DND-41 (cell line): Measurements from ENCODE around the gene ERC1.

Source experiments
- EZH2 ChIP-seq: IDR thresholded peaks from 3 replicates; pipeline ENCODE4 v1.6.1; 2012; ENCODE audit warnings: borderline replicate concordance, low read depth, mild to moderate bottlenecking, moderate library complexity, low read length, inconsistent platforms; ENCODE audit not compliant: severe bottlenecking
- TF ChIP-seq, protein P1 (sequence below): IDR thresholded peaks from 2 replicates; pipeline ENCODE4 v1.5.1; 2012; ENCODE audit warnings: borderline replicate concordance, low read length, moderate library complexity, mild to moderate bottlenecking; ENCODE audit not compliant: poor library complexity, severe bottlenecking; ENCODE audit errors: extremely low read depth

DNA sequence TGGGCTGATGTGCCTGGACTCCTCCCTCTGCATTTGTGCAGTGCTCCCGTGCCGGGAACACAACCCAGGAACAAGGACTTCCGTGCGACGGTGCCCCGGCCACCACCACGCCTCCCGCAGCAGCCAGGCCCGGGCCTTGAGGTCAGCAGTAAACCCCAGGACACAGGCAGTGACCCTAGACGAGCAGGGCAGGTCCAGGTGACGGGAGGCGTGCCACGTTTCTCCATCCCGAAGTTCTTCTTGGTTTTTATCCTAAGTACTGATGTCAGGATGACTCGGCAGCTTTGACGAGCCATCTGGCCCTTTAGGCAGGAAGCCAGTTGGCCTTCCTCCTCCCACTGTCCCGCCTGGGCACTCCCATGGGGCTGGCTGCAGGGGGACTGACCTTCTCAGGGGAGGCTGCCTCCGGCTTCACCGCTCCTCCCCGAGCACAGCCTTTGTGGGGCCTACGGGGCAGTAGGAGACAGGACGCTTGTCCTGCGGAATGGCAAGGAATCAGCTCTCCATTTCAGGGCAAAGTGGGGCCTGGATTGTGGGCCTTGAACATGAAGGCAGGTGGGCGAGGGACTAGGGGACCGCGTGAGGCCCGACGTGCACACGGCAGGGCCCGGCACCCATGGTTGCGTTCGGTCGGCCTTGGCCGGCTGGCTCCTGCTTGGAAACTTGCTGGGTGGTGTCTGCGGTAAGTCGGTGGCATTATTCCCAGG lies 509.2 kb downstream of the ERC1 start:
- TF ChIP-seq, protein P1, sequence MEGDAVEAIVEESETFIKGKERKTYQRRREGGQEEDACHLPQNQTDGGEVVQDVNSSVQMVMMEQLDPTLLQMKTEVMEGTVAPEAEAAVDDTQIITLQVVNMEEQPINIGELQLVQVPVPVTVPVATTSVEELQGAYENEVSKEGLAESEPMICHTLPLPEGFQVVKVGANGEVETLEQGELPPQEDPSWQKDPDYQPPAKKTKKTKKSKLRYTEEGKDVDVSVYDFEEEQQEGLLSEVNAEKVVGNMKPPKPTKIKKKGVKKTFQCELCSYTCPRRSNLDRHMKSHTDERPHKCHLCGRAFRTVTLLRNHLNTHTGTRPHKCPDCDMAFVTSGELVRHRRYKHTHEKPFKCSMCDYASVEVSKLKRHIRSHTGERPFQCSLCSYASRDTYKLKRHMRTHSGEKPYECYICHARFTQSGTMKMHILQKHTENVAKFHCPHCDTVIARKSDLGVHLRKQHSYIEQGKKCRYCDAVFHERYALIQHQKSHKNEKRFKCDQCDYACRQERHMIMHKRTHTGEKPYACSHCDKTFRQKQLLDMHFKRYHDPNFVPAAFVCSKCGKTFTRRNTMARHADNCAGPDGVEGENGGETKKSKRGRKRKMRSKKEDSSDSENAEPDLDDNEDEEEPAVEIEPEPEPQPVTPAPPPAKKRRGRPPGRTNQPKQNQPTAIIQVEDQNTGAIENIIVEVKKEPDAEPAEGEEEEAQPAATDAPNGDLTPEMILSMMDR, result no peak
- TF ChIP-seq EZH2, result no peak
